GM19023 (cell line): ENCODE measurements around the gene CYP2S1.

Experiments used
- ATAC-seq: cut with Tn5 transposase; IDR thresholded peaks from one replicate; pipeline ENCODE4 v1.9.1; 2021; ENCODE audit warnings: mild to moderate bottlenecking, moderate library complexity; ENCODE audit not compliant: unreplicated experiment

The CYP2S1 gene

GRCh38 chr19:41255171-41255570, 62.2 kb downstream of the CYP2S1 start:
- no peak for ATAC-seq
